GM12865 (cell line): Measurements from ENCODE around the gene SOHLH1.
"Not testable (repeated sequence)": the region's sequence is repeated elsewhere in the genome, so short reads cannot be mapped to it uniquely, and the experiment has no call there.

Experiments
- DNase-seq: peaks from one replicate; pipeline ENCODE4 v3.0.0; 2010; ENCODE audit warnings: low read depth
- H3K4me3 ChIP-seq: 2 replicates; pipeline ENCODE4 v1.5.1; 2011; ENCODE audit warnings: mild to moderate bottlenecking, low read depth, low read length, control low read depth
- TF ChIP-seq, protein P1 (sequence below): IDR thresholded peaks from 2 replicates; pipeline ENCODE4 v1.5.1; 2011; ENCODE audit warnings: low read length, control low read depth, low read depth, inconsistent platforms; ENCODE audit not compliant: insufficient read depth; ENCODE audit errors: missing control alignments

The SOHLH1 gene

GRCh38 chr9:135678236-135679017, 20.9 kb downstream of the SOHLH1 start:
- DNase-seq = no peak
- TF ChIP-seq, protein P1, sequence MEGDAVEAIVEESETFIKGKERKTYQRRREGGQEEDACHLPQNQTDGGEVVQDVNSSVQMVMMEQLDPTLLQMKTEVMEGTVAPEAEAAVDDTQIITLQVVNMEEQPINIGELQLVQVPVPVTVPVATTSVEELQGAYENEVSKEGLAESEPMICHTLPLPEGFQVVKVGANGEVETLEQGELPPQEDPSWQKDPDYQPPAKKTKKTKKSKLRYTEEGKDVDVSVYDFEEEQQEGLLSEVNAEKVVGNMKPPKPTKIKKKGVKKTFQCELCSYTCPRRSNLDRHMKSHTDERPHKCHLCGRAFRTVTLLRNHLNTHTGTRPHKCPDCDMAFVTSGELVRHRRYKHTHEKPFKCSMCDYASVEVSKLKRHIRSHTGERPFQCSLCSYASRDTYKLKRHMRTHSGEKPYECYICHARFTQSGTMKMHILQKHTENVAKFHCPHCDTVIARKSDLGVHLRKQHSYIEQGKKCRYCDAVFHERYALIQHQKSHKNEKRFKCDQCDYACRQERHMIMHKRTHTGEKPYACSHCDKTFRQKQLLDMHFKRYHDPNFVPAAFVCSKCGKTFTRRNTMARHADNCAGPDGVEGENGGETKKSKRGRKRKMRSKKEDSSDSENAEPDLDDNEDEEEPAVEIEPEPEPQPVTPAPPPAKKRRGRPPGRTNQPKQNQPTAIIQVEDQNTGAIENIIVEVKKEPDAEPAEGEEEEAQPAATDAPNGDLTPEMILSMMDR = no peak
- no peak overlapping the region for H3K4me3 ChIP-seq

- no peak for DNase-seq
- TF ChIP-seq, protein P1 = no peak
- no peak overlapping the region for H3K4me3 ChIP-seq
Measured at GRCh38 chr9:135677641-135678168, 21.6 kb downstream of the SOHLH1 start.

- TF ChIP-seq, protein P1 = no peak
- no peak overlapping the region for H3K4me3 ChIP-seq
Measured at GRCh38 chr9:135676891-135677290, 22.4 kb downstream of the SOHLH1 start.

GRCh38 chr9:135674977-135675376, 24.3 kb downstream of the SOHLH1 start:
- TF ChIP-seq, protein P1 = no peak
- no peak overlapping the region for H3K4me3 ChIP-seq
- DNase-seq = no peak

More at GRCh38 chr9:135676891-135677290, 22.4 kb downstream of the SOHLH1 start:
- no peak for DNase-seq

DNA sequence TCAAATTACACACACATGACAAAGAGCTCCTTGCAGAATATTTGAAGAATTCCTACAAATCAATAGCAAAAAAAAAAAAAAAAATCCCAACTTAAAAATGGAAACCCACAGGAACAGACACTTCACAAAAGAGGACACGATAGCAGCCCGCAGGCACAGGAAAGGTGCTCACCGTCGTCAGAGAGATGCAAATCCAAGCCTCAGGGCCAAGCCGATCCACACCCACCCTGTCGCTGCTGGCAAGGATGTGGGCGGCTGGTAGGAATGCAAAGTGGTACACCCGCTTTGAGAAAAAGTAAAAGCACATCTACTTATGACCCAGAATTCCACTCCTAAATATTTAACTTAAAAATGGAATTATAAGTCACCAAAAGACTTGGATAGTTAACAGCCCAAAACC, 25.3 kb downstream of the SOHLH1 start:
- no peak for DNase-seq
- TF ChIP-seq, protein P1 = no peak
- no peak overlapping the region for H3K4me3 ChIP-seq

- not testable (repeated sequence) for H3K4me3 ChIP-seq, DNase-seq
Measured at GRCh38 chr9:135672786-135673185, 26.5 kb downstream of the SOHLH1 start.

- DNase-seq = no peak
- no peak overlapping the region for H3K4me3 ChIP-seq
- TF ChIP-seq, protein P1 = no peak
Measured at GRCh38 chr9:135671591-135672041, 27.7 kb downstream of the SOHLH1 start.
